Subcutaneous abdominal adipose tissue (tissue), 5 donors: Measurements from ENCODE around the gene CNGA1.
"Not testable (repeated sequence)": the region's sequence is repeated elsewhere in the genome, so short reads cannot be mapped to it uniquely, and the experiment has no call there.

ENCODE experiments used
- H3K27ac ChIP-seq: one replicate; pipeline ENCODE4 v1.7.0; 2013; ENCODE audit warnings: low read depth, mild to moderate bottlenecking, inconsistent platforms, low read length, moderate library complexity
- H3K27me3 ChIP-seq, 5 donors: one replicate each; pipeline ENCODE4 v1.7.0; 2013; ENCODE audit warnings: low read length in 5 of 5, inconsistent platforms in 1 of 5; ENCODE audit not compliant: control insufficient read depth in 5 of 5, insufficient read depth in 4 of 5
- H3K36me3 ChIP-seq, 5 donors: one replicate each; pipeline ENCODE4 v1.7.0; 2013; ENCODE audit warnings: low read length in 5 of 5; ENCODE audit not compliant: control insufficient read depth in 5 of 5, insufficient read depth in 5 of 5
- H3K4me1 ChIP-seq, 5 donors: one replicate each; pipeline ENCODE4 v1.7.0; 2013; ENCODE audit warnings: low read length in 5 of 5, mild to moderate bottlenecking in 3 of 5, moderate library complexity in 1 of 5; ENCODE audit not compliant: control insufficient read depth in 5 of 5, insufficient read depth in 5 of 5
- H3K4me3 ChIP-seq, 5 donors: one replicate each; pipeline ENCODE4 v1.7.0; 2013; ENCODE audit warnings: low read length in 5 of 5, low read depth in 1 of 5
- H3K9ac ChIP-seq, 5 donors: one replicate each; pipeline ENCODE4 v1.7.0; 2013; ENCODE audit warnings: low read length in 5 of 5, mild to moderate bottlenecking in 4 of 5, moderate library complexity in 3 of 5
- H3K9me3 ChIP-seq, 5 donors: one replicate each; pipeline ENCODE4 v1.7.0; 2013; ENCODE audit warnings: low read length in 5 of 5; ENCODE audit not compliant: control insufficient read depth in 5 of 5
- donor health status: healthy.
- donor health status: healthy.
- donor health status: healthy.
- donor health status: healthy.
- donor health status: healthy.

The CNGA1 gene

GRCh38 chr4:47942081-47942819 is 74.2 kb downstream of the CNGA1 start:
- Histone ChIP-seq H3K4me3 (no peak overlapping the region), H3K27me3 (peaks cover 0 to 3% (median 0%) of the 10 kb centered on the region in 5 donors), H3K9me3 (no peaks in the 10 kb centered on the region), H3K4me1 (no peaks in the 10 kb centered on the region), H3K27ac (no peak overlapping the region), H3K36me3 (no peaks in the 10 kb centered on the region), H3K9ac (no peak overlapping the region)

- Histone ChIP-seq H3K27ac (no peak overlapping the region), H3K27me3 (peaks cover 0 to 6% (median 0%) of the 10 kb centered on the region in 5 donors), H3K36me3 (no peaks in the 10 kb centered on the region), H3K4me3 (no peak overlapping the region), H3K4me1 (no peaks in the 10 kb centered on the region), H3K9me3 (no peaks in the 10 kb centered on the region), H3K9ac (no peak overlapping the region)
These were observed 77.0 kb downstream of the CNGA1 start for GRCh38 chr4:47939456-47939855.

GRCh38 chr4:47936336-47936735 is 80.1 kb downstream of the CNGA1 start:
- H3K27ac ChIP-seq = no peak overlapping the region
- H3K4me1 ChIP-seq = peaks cover 0 to under 1% (median 0%) of the 10 kb centered on the region in 5 donors
- no peak overlapping the region for H3K4me3 ChIP-seq
- H3K9me3 ChIP-seq = no peaks in the 10 kb centered on the region
- H3K9ac ChIP-seq = no peak overlapping the region
- H3K27me3 ChIP-seq = peaks cover 0 to 6% (median 0%) of the 10 kb centered on the region in 5 donors
- no peaks in the 10 kb centered on the region for H3K36me3 ChIP-seq

- Histone ChIP-seq H3K9ac (no peak overlapping the region), H3K27ac (no peak overlapping the region), H3K4me1 (peaks cover 0 to 6% (median 0%) of the 10 kb centered on the region in 5 donors)
These were observed 82.6 kb downstream of the CNGA1 start for GRCh38 chr4:47933840-47934239.

GRCh38 chr4:47930971-47931804 is 85.3 kb downstream of the CNGA1 start:
- H3K27ac ChIP-seq = no peak overlapping the region
- no peak overlapping the region for H3K4me3 ChIP-seq
- H3K27me3 ChIP-seq = peaks cover 0 to 8% (median 5%) of the 10 kb centered on the region in 5 donors
- no peaks in the 10 kb centered on the region for H3K36me3 ChIP-seq
- H3K4me1 ChIP-seq = peaks cover 0 to 11% (median 5%) of the 10 kb centered on the region in 5 donors
- no peaks in the 10 kb centered on the region for H3K9me3 ChIP-seq
- H3K9ac ChIP-seq = no peak overlapping the region

More at GRCh38 chr4:47933840-47934239, 82.6 kb downstream of the CNGA1 start:
- Histone ChIP-seq H3K27me3 (peaks cover 0 to 4% (median 0%) of the 10 kb centered on the region in 5 donors), H3K36me3 (no peaks in the 10 kb centered on the region), H3K4me3 (no peak overlapping the region), H3K9me3 (no peaks in the 10 kb centered on the region)

GRCh38 chr4:47929682-47930201 is 86.7 kb downstream of the CNGA1 start:
- no peak overlapping the region for H3K9ac ChIP-seq
- H3K36me3 ChIP-seq = no peaks in the 10 kb centered on the region
- peaks cover 0 to 8% (median 5%) of the 10 kb centered on the region in 5 donors for H3K27me3 ChIP-seq
- H3K9me3 ChIP-seq = no peaks in the 10 kb centered on the region
- H3K4me3 ChIP-seq = no peak overlapping the region
- no peak overlapping the region for H3K27ac ChIP-seq
- peaks cover 0 to 11% (median 5%) of the 10 kb centered on the region in 5 donors for H3K4me1 ChIP-seq

GRCh38 chr4:47926667-47927258 is 89.7 kb downstream of the CNGA1 start:
- peak overlapping the region in 2 of 5 donors; percentile 53 to 60 for H3K4me3 ChIP-seq
- H3K27me3 ChIP-seq = peaks cover 0 to 6% (median 4%) of the 10 kb centered on the region in 5 donors
- H3K9ac ChIP-seq = no peak overlapping the region
- H3K9me3 ChIP-seq = no peaks in the 10 kb centered on the region
- H3K27ac ChIP-seq = no peak overlapping the region
- no peaks in the 10 kb centered on the region for H3K36me3 ChIP-seq
- H3K4me1 ChIP-seq = peaks cover 0 to 11% (median 5%) of the 10 kb centered on the region in 5 donors

- H3K27ac ChIP-seq, H3K9me3 ChIP-seq, H3K4me3 ChIP-seq, H3K9ac ChIP-seq, H3K36me3 ChIP-seq, H3K4me1 ChIP-seq, H3K27me3 ChIP-seq: not testable (repeated sequence)
These were observed 93.2 kb downstream of the CNGA1 start for GRCh38 chr4:47923261-47923608.

GRCh38 chr4:47922436-47923260 is 93.8 kb downstream of the CNGA1 start:
- H3K4me1 ChIP-seq, H3K27me3 ChIP-seq, H3K27ac ChIP-seq, H3K36me3 ChIP-seq, H3K4me3 ChIP-seq, H3K9me3 ChIP-seq, H3K9ac ChIP-seq: not testable (repeated sequence)
